Mucosa of descending colon (tissue), 3 donors: ENCODE results near the gene SIGLEC12. TPM values are rescaled to one million over a fixed set of nuclear protein-coding genes. Genes with fewer than 3 reads are reported as not detected.

Experiments used
- ATAC-seq: fragments of 200-7000 bp; cut with Tn5 transposase; one replicate; pipeline ENCODE4 v1.9.1; 2020; ENCODE audit warnings: mild to moderate bottlenecking, moderate library complexity
- DNase-seq, 3 donors: peaks; one replicate each; pipeline ENCODE4 v3.0.0-alpha.2; 2020
- H3K36me3 ChIP-seq: fragments of 200-600 bp; one replicate; pipeline ENCODE4 v1.8.0; 2021; ENCODE audit warnings: low read depth, mild to moderate bottlenecking
- H3K4me1 ChIP-seq: fragments of 200-600 bp; one replicate; pipeline ENCODE4 v1.8.0; 2021; ENCODE audit warnings: low read depth, mild to moderate bottlenecking
- H3K4me3 ChIP-seq: fragments of 200-600 bp; one replicate; pipeline ENCODE4 v1.8.0; 2021; ENCODE audit warnings: mild to moderate bottlenecking
- H3K9me3 ChIP-seq: fragments of 200-600 bp; one replicate; pipeline ENCODE4 v1.8.0; 2021; ENCODE audit warnings: mild to moderate bottlenecking
- CTCF ChIP-seq: fragments of 200-600 bp; IDR thresholded peaks from one replicate; pipeline ENCODE4 v1.8.0; 2022; ENCODE audit warnings: antibody characterized with exemption, mild to moderate bottlenecking
- intact Hi-C, 2 donors: fragments of 100-400 bp; cut with DNase I in 1 of 2; cut with micrococcal nuclease in 1 of 2; formaldehyde crosslinking; loops; one replicate each; pipeline versions ENCODE4 v1.11.0 to v1.11.1; 2022; cut with DNase I, micrococcal nuclease
- total RNA-seq, 3 donors: library from RNA; stranded (reverse); fragmentation: NEBNext Ultra II Directional in 2 of 3; extraction: Animal tissue kit (Norgen Biotek cat#: 25700) in 2 of 3; gene quantifications; one replicate each; pipeline versions ENCODE4 v1.2.1 to v1.2.4, GENCODE V29; 2021 to 2023
- donor health status: DM: no; HTN: no; CAD: no; lungs with moderate emphysema.
- donor health status: DM: no; HTN: no; CAD: no.
- donor health status: DM: no; HTN: yes; CAD: no.

SIGLEC12 gene
- total RNA-seq, 3 donors from 2014 or later = 0.22 to 1.5 TPM; not detected in 1

- no peak overlapping the region for H3K4me3 ChIP-seq
- H3K36me3 ChIP-seq = no peaks in the 10 kb centered on the region
- H3K9me3 ChIP-seq = no peaks in the 10 kb centered on the region
- TF ChIP-seq CTCF = no peak
- no peaks in the 10 kb centered on the region for H3K4me1 ChIP-seq
- DNase-seq (no peak), ATAC-seq (no peak)
- intact Hi-C loops = no loop called here
Measured at GRCh38 chr19:51497666-51498065, 3.9 kb downstream of the SIGLEC12 start.

- ATAC-seq (no peak), DNase-seq (no peak)
- no peak overlapping the region for H3K4me3 ChIP-seq
- H3K36me3 ChIP-seq = no peaks in the 10 kb centered on the region
- no peaks in the 10 kb centered on the region for H3K4me1 ChIP-seq
- intact Hi-C loops = no loop called here
- TF ChIP-seq CTCF = no peak
- H3K9me3 ChIP-seq = no peaks in the 10 kb centered on the region
Measured at GRCh38 chr19:51493776-51494175, 7.8 kb downstream of the SIGLEC12 start.

GRCh38 chr19:51491586-51491985 is 10.0 kb downstream of the SIGLEC12 start:
- ATAC-seq = no peak
- no peak for TF ChIP-seq CTCF
- intact Hi-C loops = no loop called here

GRCh38 chr19:51490676-51491075 is 10.9 kb downstream of the SIGLEC12 start:
- no peaks in the 10 kb centered on the region for H3K36me3 ChIP-seq
- DNase-seq = no peak
- TF ChIP-seq CTCF = no peak
- no peaks in the 10 kb centered on the region for H3K9me3 ChIP-seq
- no peak overlapping the region for H3K4me3 ChIP-seq
- intact Hi-C loops = no loop called here
- no peaks in the 10 kb centered on the region for H3K4me1 ChIP-seq
- no peak for ATAC-seq

More at GRCh38 chr19:51491586-51491985, 10.0 kb downstream of the SIGLEC12 start:
- no peaks in the 10 kb centered on the region for H3K4me1 ChIP-seq
- H3K4me3 ChIP-seq = no peak overlapping the region
- H3K36me3 ChIP-seq = no peaks in the 10 kb centered on the region
- DNase-seq = no peak
- no peaks in the 10 kb centered on the region for H3K9me3 ChIP-seq

- DNase-seq (no peak), ATAC-seq (no peak)
- no peak for TF ChIP-seq CTCF
- H3K36me3 ChIP-seq = no peaks in the 10 kb centered on the region
- no peaks in the 10 kb centered on the region for H3K4me1 ChIP-seq
- intact Hi-C loops = no loop called here
- no peaks in the 10 kb centered on the region for H3K9me3 ChIP-seq
- no peak overlapping the region for H3K4me3 ChIP-seq
Measured at GRCh38 chr19:51489113-51489512, 12.5 kb downstream of the SIGLEC12 start.

GRCh38 chr19:51488491-51488890 is 13.1 kb downstream of the SIGLEC12 start:
- DNase-seq = no peak
- intact Hi-C loops = no loop called here
- Histone ChIP-seq H3K36me3 (no peaks in the 10 kb centered on the region), H3K4me3 (no peak overlapping the region), H3K4me1 (no peaks in the 10 kb centered on the region), H3K9me3 (no peaks in the 10 kb centered on the region)
- no peak for ATAC-seq
- no peak for TF ChIP-seq CTCF
